ENCODE measurements around the gene PAIP2.

GRCh38 chr5:139293202-139293506, 48.5 kb upstream of the PAIP2 start:
- TF ChIP-seq CTCF (IDR thresholded peaks at IDR 0.05) (no peak), POLR2A (IDR thresholded peaks at IDR 0.05) (no peak)

Measured in adrenal gland (tissue), 5 donors.